IPS-18a (cell line): ENCODE measurements around the gene B3GALT4.
"Not testable (repeated sequence)": the region's sequence is repeated elsewhere in the genome, so short reads cannot be mapped to it uniquely, and the experiment has no call there.

Experiments used
- H3K27ac ChIP-seq: one replicate; pipeline ENCODE4 v1.5.1; 2013; ENCODE audit warnings: low read length
- H3K27me3 ChIP-seq: one replicate; pipeline ENCODE4 v1.6.1; 2013; ENCODE audit warnings: mild to moderate bottlenecking, low read length; ENCODE audit not compliant: control insufficient read depth, insufficient read depth
- H3K36me3 ChIP-seq: one replicate; pipeline ENCODE4 v1.6.1; 2013; ENCODE audit warnings: low read depth, low read length; ENCODE audit not compliant: control insufficient read depth
- H3K4me1 ChIP-seq: one replicate; pipeline ENCODE4 v1.6.1; 2013; ENCODE audit warnings: low read depth, low read length; ENCODE audit not compliant: control insufficient read depth
- H3K4me3 ChIP-seq: one replicate; pipeline ENCODE4 v1.5.1; 2013; ENCODE audit warnings: low read length
- H3K9ac ChIP-seq: one replicate; pipeline ENCODE4 v1.6.1; 2013; ENCODE audit warnings: mild to moderate bottlenecking, low read length, moderate library complexity
- H3K9me3 ChIP-seq: one replicate; pipeline ENCODE4 v1.6.1; 2013; ENCODE audit warnings: low read depth, low read length; ENCODE audit not compliant: control insufficient read depth

B3GALT4 gene

DNA sequence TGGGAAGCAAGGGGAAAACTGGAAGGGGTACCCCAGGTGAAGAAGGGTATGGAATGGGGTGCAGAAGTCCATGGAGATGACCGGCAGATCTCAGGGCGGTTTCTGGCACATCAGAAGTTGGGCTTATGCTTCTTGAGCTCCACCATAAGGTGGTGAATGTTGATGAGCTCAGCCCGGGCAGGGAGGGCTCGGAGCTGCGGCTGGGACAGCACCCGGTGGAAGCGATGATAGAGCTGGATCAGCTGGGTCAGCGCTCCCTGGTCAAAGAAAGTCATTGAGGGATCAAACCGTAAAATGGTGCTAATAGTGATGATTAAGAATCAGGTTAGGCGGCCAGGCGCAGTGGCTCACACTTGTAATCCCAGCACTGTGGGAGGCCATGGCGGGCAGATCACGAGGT lies 26.2 kb upstream of the B3GALT4 start:
- Histone ChIP-seq H3K27me3 (peaks cover 27% of the 10 kb centered on the region), H3K27ac (no peak overlapping the region), H3K9me3 (no peaks in the 10 kb centered on the region), H3K4me3 (no peak overlapping the region), H3K4me1 (peaks cover 11% of the 10 kb centered on the region), H3K9ac (no peak overlapping the region), H3K36me3 (no peaks in the 10 kb centered on the region)

DNA sequence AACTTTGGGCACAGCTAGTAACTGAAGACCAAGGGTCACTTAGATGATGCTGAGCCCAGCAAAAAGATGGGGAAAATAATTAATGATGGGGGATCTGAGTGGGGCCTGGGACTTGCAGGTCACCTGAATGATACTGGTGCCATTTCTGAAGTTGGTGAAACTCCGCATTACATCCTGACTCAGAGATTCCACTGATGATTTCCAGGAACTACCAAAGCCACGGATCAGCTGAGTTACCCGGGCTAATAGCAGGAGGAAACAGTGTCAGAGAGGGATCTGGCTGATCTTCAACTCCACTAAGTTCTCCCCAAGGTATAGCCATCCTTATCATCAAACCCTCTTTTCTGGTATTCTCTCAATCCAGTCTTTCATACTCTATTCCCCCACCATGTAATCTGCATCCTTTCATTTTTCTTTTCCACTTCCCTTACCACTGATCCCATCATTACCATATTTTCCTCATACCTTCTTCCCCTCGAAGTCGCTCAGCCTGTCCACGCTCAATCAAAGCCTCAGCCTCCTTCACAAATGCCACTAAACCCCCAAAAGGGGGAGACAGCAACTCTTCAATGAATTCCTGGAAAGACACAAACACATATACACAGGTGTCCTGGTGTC lies 25.4 kb upstream of the B3GALT4 start:
- Histone ChIP-seq H3K9me3 (no peaks in the 10 kb centered on the region), H3K27me3 (peaks cover 23% of the 10 kb centered on the region), H3K4me1 (peaks cover 11% of the 10 kb centered on the region), H3K36me3 (no peaks in the 10 kb centered on the region), H3K4me3 (no peak overlapping the region), H3K9ac (no peak overlapping the region), H3K27ac (no peak overlapping the region)

DNA sequence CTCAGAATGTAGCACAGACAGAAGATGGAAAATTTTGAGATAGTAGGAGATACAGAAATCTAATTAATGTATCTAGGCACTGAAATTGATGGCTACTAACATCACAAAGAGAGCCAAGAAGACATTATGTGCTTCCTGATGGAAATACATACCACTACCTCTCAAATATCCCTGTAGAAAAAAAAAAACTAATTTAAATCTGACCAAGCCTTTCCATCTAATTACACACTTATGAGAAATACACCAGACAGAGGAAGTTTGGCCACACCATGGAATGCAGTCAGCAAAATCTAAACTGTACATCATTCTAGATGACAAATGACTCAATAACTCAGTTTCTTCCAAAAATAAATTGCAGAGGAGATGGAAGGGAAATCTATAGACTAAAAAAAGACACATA lies 24.2 kb upstream of the B3GALT4 start:
- Histone ChIP-seq H3K9ac (no peak overlapping the region), H3K27me3 (peaks cover 11% of the 10 kb centered on the region), H3K4me3 (no peak overlapping the region), H3K36me3 (peaks cover 6% of the 10 kb centered on the region), H3K27ac (no peak overlapping the region), H3K4me1 (peaks cover 11% of the 10 kb centered on the region), H3K9me3 (no peaks in the 10 kb centered on the region)

GRCh38 chr6:33254591-33254990 lies 22.3 kb upstream of the B3GALT4 start:
- H3K4me1 ChIP-seq: peaks cover 6% of the 10 kb centered on the region
- H3K9ac ChIP-seq: no peak overlapping the region
- H3K36me3 ChIP-seq: peaks cover 6% of the 10 kb centered on the region

GRCh38 chr6:33259032-33259431 lies 17.9 kb upstream of the B3GALT4 start:
- Histone ChIP-seq H3K9ac (no peak overlapping the region), H3K27me3 (no peaks in the 10 kb centered on the region), H3K4me3 (no peak overlapping the region), H3K36me3 (peaks cover 24% of the 10 kb centered on the region), H3K27ac (no peak overlapping the region), H3K9me3 (no peaks in the 10 kb centered on the region), H3K4me1 (no peaks in the 10 kb centered on the region)

More at GRCh38 chr6:33254591-33254990, 22.3 kb upstream of the B3GALT4 start:
- no peaks in the 10 kb centered on the region for H3K27me3 ChIP-seq
- H3K27ac ChIP-seq: no peak overlapping the region
- H3K9me3 ChIP-seq: no peaks in the 10 kb centered on the region
- no peak overlapping the region for H3K4me3 ChIP-seq

DNA sequence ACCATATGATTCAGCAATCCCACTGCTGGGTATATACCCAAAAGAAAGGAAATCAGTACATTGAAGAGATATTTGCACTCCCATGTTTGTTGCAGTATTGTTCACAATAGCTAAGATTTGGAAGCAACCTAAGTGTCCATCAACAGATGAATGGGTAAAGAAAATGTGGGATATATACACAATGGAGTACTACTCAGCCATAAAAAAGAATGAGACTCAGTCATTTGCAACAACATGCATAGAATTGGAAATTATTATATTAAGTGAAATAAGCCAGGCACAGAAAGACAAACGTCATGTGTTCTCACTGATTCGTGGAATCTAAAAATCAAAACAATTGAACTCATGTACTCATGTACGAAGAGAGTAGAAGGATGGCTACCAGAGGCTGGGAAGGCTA lies 14.4 kb upstream of the B3GALT4 start:
- H3K27me3 ChIP-seq, H3K9ac ChIP-seq, H3K27ac ChIP-seq, H3K9me3 ChIP-seq, H3K4me1 ChIP-seq, H3K4me3 ChIP-seq: not testable (repeated sequence)
- H3K36me3 ChIP-seq: peaks cover 42% of the 10 kb centered on the region

- Histone ChIP-seq H3K36me3 (peaks cover 49% of the 10 kb centered on the region), H3K9me3 (no peaks in the 10 kb centered on the region), H3K27ac (no peak overlapping the region), H3K27me3 (no peaks in the 10 kb centered on the region), H3K4me1 (no peaks in the 10 kb centered on the region), H3K9ac (no peak overlapping the region), H3K4me3 (no peak overlapping the region)
Measured at GRCh38 chr6:33264015-33264414, 12.9 kb upstream of the B3GALT4 start.

- H3K27ac ChIP-seq: peak overlapping the region; percentile 95
Measured at GRCh38 chr6:33271117-33271467, 5.8 kb upstream of the B3GALT4 start.

GRCh38 chr6:33271468-33272274 lies 5.3 kb upstream of the B3GALT4 start, which contains the start of the genes RPS18 and VPS52:
RPS18 (plus strand) TSS chr6:33272075; CDS start chr6:33272120, 45 bp downstream.
VPS52 (minus strand) TSS chr6:33271876; CDS start chr6:33271675, 201 bp downstream.
- Histone ChIP-seq H3K4me3 (peak within 1 kb of the TSS; percentile 78), H3K27me3 (no peaks in the 10 kb centered on the region), H3K27ac (peak within 1 kb of the TSS; percentile 95), H3K4me1 (peaks cover 12% of the 10 kb centered on the region), H3K9me3 (no peaks in the 10 kb centered on the region), H3K9ac (peak within 1 kb of the TSS; percentile 87), H3K36me3 (peaks cover 60% of the 10 kb centered on the region)

More at GRCh38 chr6:33271117-33271467, 5.8 kb upstream of the B3GALT4 start:
- Histone ChIP-seq H3K36me3 (peaks cover 60% of the 10 kb centered on the region), H3K27me3 (no peaks in the 10 kb centered on the region), H3K4me3 (peak overlapping the region; percentile 78), H3K9ac (peak overlapping the region; percentile 87), H3K9me3 (no peaks in the 10 kb centered on the region), H3K4me1 (peaks cover 12% of the 10 kb centered on the region)

GRCh38 chr6:33272275-33273128 lies 4.4 kb upstream of the B3GALT4 start:
- H3K36me3 ChIP-seq: peaks cover 52% of the 10 kb centered on the region
- peak overlapping the region; percentile 50 for H3K27ac ChIP-seq
- H3K9ac ChIP-seq: peak overlapping the region; percentile 87
- peaks cover 12% of the 10 kb centered on the region for H3K4me1 ChIP-seq
- H3K9me3 ChIP-seq: no peaks in the 10 kb centered on the region
- H3K27me3 ChIP-seq: no peaks in the 10 kb centered on the region
- peak overlapping the region; percentile 78 for H3K4me3 ChIP-seq
